Osteocyte (in vitro differentiated cells): ENCODE data around the gene CPNE8. TPM values are rescaled to one million over a fixed set of nuclear protein-coding genes. Genes with fewer than 3 reads are reported as not detected.

Experiments
- DNase-seq: peaks from one replicate; pipeline ENCODE4 v3.0.0; 2021; ENCODE audit warnings: mixed read lengths; ENCODE audit not compliant: unreplicated experiment; ENCODE audit errors: extremely low spot score
- H3K27ac Mint-ChIP-seq: one replicate; pipeline ENCODE4 v1.8.0; 2021; ENCODE audit warnings: mild to moderate bottlenecking, mixed read lengths; ENCODE audit not compliant: unreplicated experiment
- H3K27me3 Mint-ChIP-seq: one replicate; pipeline ENCODE4 v1.8.0; 2021; ENCODE audit warnings: mixed read lengths; ENCODE audit not compliant: unreplicated experiment
- H3K36me3 Mint-ChIP-seq: one replicate; pipeline ENCODE4 v1.8.0; 2021; ENCODE audit warnings: mixed read lengths; ENCODE audit not compliant: unreplicated experiment
- H3K4me1 Mint-ChIP-seq: one replicate; pipeline ENCODE4 v1.8.0; 2021; ENCODE audit warnings: mixed read lengths; ENCODE audit not compliant: unreplicated experiment
- H3K4me3 Mint-ChIP-seq: one replicate; pipeline ENCODE4 v1.8.0; 2021; ENCODE audit warnings: mild to moderate bottlenecking, moderate library complexity, mixed read lengths; ENCODE audit not compliant: unreplicated experiment
- H3K9me3 Mint-ChIP-seq: one replicate; pipeline ENCODE4 v1.8.0; 2021; ENCODE audit warnings: mixed read lengths; ENCODE audit not compliant: unreplicated experiment
- CTCF ChIP-seq: fragments of 200-600 bp; sonication (generic); IDR thresholded peaks from 2 replicates; pipeline ENCODE4 v1.5.0; 2021; ENCODE audit warnings: antibody characterized with exemption, mild to moderate bottlenecking, moderate library complexity
- total RNA-seq: library from RNA; stranded (reverse); gene quantifications from 2 replicates; pipeline ENCODE4 v1.2.1, GENCODE V29; 2021

CPNE8 gene
- total RNA-seq, 1 donor from 2014 or later = 8.7 TPM

- no peak for DNase-seq
- H3K9me3 Mint-ChIP-seq = no peaks in the 10 kb centered on the region
- H3K4me3 Mint-ChIP-seq = no peak overlapping the region
- no peak for TF ChIP-seq CTCF
- H3K27me3 Mint-ChIP-seq = no peaks in the 10 kb centered on the region
- H3K4me1 Mint-ChIP-seq = no peaks in the 10 kb centered on the region
- no peak overlapping the region for H3K27ac Mint-ChIP-seq
- no peaks in the 10 kb centered on the region for H3K36me3 Mint-ChIP-seq
Observed at GRCh38 chr12:38872156-38872555, 33.2 kb downstream of the CPNE8 start.

GRCh38 chr12:38869036-38869435, 36.4 kb downstream of the CPNE8 start:
- Mint-ChIP-seq H3K36me3 (no peaks in the 10 kb centered on the region), H3K4me3 (no peak overlapping the region), H3K9me3 (no peaks in the 10 kb centered on the region), H3K4me1 (no peaks in the 10 kb centered on the region), H3K27ac (no peak overlapping the region), H3K27me3 (no peaks in the 10 kb centered on the region)
- no peak for DNase-seq
- TF ChIP-seq CTCF = no peak

- Mint-ChIP-seq H3K4me1 (peaks cover 8% of the 10 kb centered on the region), H3K27me3 (no peaks in the 10 kb centered on the region), H3K9me3 (peaks cover 8% of the 10 kb centered on the region), H3K27ac (no peak overlapping the region), H3K4me3 (no peak overlapping the region), H3K36me3 (no peaks in the 10 kb centered on the region)
- no peak for DNase-seq
- TF ChIP-seq CTCF = no peak
Observed at GRCh38 chr12:38850461-38850860, 54.9 kb downstream of the CPNE8 start.

GRCh38 chr12:38847247-38847646, 58.1 kb downstream of the CPNE8 start:
- no peaks in the 10 kb centered on the region for H3K27me3 Mint-ChIP-seq
- no peak overlapping the region for H3K4me3 Mint-ChIP-seq
- no peak for DNase-seq
- peaks cover 8% of the 10 kb centered on the region for H3K4me1 Mint-ChIP-seq
- TF ChIP-seq CTCF = no peak
- H3K36me3 Mint-ChIP-seq = no peaks in the 10 kb centered on the region
- H3K27ac Mint-ChIP-seq = no peak overlapping the region
- H3K9me3 Mint-ChIP-seq = no peaks in the 10 kb centered on the region

- no peak for DNase-seq
- H3K9me3 Mint-ChIP-seq = no peaks in the 10 kb centered on the region
- H3K27me3 Mint-ChIP-seq = no peaks in the 10 kb centered on the region
- TF ChIP-seq CTCF = no peak
- H3K4me3 Mint-ChIP-seq = no peak overlapping the region
- no peaks in the 10 kb centered on the region for H3K36me3 Mint-ChIP-seq
- H3K27ac Mint-ChIP-seq = no peak overlapping the region
- peaks cover 8% of the 10 kb centered on the region for H3K4me1 Mint-ChIP-seq
Observed at GRCh38 chr12:38844267-38844666, 61.1 kb downstream of the CPNE8 start.
